Heart left ventricle (tissue), 16 donors: ENCODE measurements around the gene PTPRK. TPM values are rescaled to one million over a fixed set of nuclear protein-coding genes. Genes with fewer than 3 reads are reported as not detected.

Experiments used
- ATAC-seq, 4 donors: fragments of 200-7000 bp; cut with Tn5 transposase; one replicate each; pipeline ENCODE4 v1.9.1; 2020 to 2022; ENCODE audit warnings: moderate library complexity in 4 of 4, mild to moderate bottlenecking in 3 of 4, moderate number of reproducible peaks in 1 of 4
- DNase-seq, 5 donors: peaks; one replicate each; pipeline ENCODE4 v3.0.0-alpha.2; 2020
- H3K27ac ChIP-seq, 12 donors: fragments of 200-600 bp; sonication (generic) in 4 of 12; one replicate each; pipeline versions ENCODE4 v1.5.0 to v1.8.0; 2016 to 2022; ENCODE audit warnings: mild to moderate bottlenecking in 2 of 12
- H3K27me3 ChIP-seq, 9 donors: fragments of 200-600 bp; sonication (generic) in 2 of 9; one replicate each; pipeline versions ENCODE4 v1.5.1 to v1.8.0; 2016 to 2022; ENCODE audit warnings: mild to moderate bottlenecking in 3 of 9
- H3K36me3 ChIP-seq, 9 donors: fragments of 200-600 bp; sonication (generic) in 2 of 9; one replicate each; pipeline versions ENCODE4 v1.5.0 to v1.8.0; 2018 to 2022; ENCODE audit warnings: mild to moderate bottlenecking in 2 of 9
- H3K4me1 ChIP-seq, 12 donors: fragments of 200-600 bp; sonication (generic) in 4 of 12; one replicate each; pipeline versions ENCODE4 v1.5.0 to v1.8.0; 2016 to 2022; ENCODE audit warnings: mild to moderate bottlenecking in 3 of 12
- H3K4me3 ChIP-seq, 12 donors: fragments of 200-600 bp; sonication (generic) in 4 of 12; one replicate each; pipeline versions ENCODE4 v1.5.0 to v1.8.0; 2017 to 2022; ENCODE audit warnings: mild to moderate bottlenecking in 9 of 12, moderate library complexity in 4 of 12
- H3K9me3 ChIP-seq, 12 donors: fragments of 200-600 bp; sonication (generic) in 4 of 12; one replicate each; pipeline versions ENCODE4 v1.5.0 to v1.8.0; 2016 to 2022; ENCODE audit warnings: mild to moderate bottlenecking in 1 of 12
- CTCF ChIP-seq, 12 donors: fragments of 200-600 bp; sonication (generic) in 4 of 12; IDR thresholded peaks; one replicate each; pipeline versions ENCODE4 v1.5.0 to v1.8.0; 2018 to 2022; ENCODE audit warnings: antibody characterized with exemption in 12 of 12, mild to moderate bottlenecking in 5 of 12
- POLR2A ChIP-seq, 2 donors: fragments of 450-650 bp; IDR thresholded peaks; one replicate each; pipeline ENCODE4 v1.6.1; 2017; ENCODE audit warnings: antibody characterized with exemption in 2 of 2, mild to moderate bottlenecking in 2 of 2, moderate library complexity in 2 of 2
- WGBS, 4 donors: extraction: QIAGEN DNeasy Blood & Tissue Kit in 2 of 4; methylation state at CpG; one replicate each; pipeline versions ENCODE4 v1.1.5 to v1.1.7; 2013 to 2018; 5-methylcytosine and 5-hydroxymethylcytosine counted together
- intact Hi-C, 10 donors: fragments of 100-400 bp; cut with DNase I; formaldehyde crosslinking; loops; one replicate each; pipeline versions ENCODE4 v1.11.1 to v1.14.2; 2022
- polyA plus RNA-seq, 2 donors: library from polyadenylated mRNA; stranded (reverse); fragments of 200-250 nt; gene quantifications; one replicate each; pipeline ENCODE4 v1.2.3, GENCODE V29; 2013
- total RNA-seq, 9 donors: library from RNA; depleted of rRNA in 2 of 9; stranded (reverse); fragments of >200 nt in 2 of 9; fragmentation: NEBNext Ultra II Directional in 3 of 9; extraction: Animal tissue kit (Norgen Biotek cat#: 25700) in 3 of 9; gene quantifications; one replicate each; pipeline versions ENCODE4 v1.1.0 to v1.2.4, GENCODE V29; 2016 to 2023
- donor health status: ischemic (EF 13 %, LVEDD 7.1; RV severe dilation, severe dysfunction).
- donor health status: healthy with polysubstance abuse.
- donor health status: DM: no; HTN: yes; CAD: no.
- donor health status: DM: no; HTN: no; CAD: no.
- donor health status: ischemic (EF 25% LVEDD 6.9; RV normal size, moderate dysfunction).
- donor health status: ischemic (EF 25% LVEDD 5.7; RV mildly dilated, moderate dysfunction).
- donor health status: healthy.
- donor health status: DM: yes; HTN: yes; CAD: no.
- donor health status: ischemic (EF 35%, LVEDD 5.7; RV mildly dilated, moderate dysfunction).
- donor health status: nonischemic (EF 11% LVEDD 7.7; RV severe dilation, severe dysfunction).
- donor health status: DM: yes; HTN: yes; CAD: no.
- donor health status: PGD.
- donor health status: ischemic (EF 29% LVEDD 5.4; RV normal size, mild dysfunction).
- donor health status: nonischemic (EF 23%, LVEDD 6.1; RV moderate dilation, normal function).

PTPRK gene
- total and polyA plus RNA-seq, 11 donors = 5.4 to 50.8 (median 38.5) TPM

DNA sequence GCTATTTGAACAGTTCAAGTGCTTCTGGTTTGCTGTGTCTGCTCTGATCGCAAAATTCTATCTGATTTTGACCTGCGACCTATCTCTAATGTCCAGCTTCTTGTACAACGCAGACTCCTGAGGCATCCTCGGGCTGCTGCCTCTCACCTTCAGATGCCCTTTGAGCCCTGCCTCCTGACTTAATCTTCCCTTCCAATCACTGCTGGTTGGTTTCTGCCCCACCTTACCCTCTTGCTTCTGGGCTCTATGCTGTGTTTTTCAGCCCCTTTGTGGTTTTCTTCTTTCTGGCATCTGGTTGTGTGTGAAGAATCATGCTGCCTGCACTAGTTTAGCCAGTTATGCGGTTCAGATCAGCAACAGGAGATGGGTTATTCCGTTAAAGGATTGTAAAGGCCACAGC lies 488.4 kb downstream of the PTPRK start:
- no peaks in the 10 kb centered on the region for H3K9me3 ChIP-seq
- H3K4me1 ChIP-seq = no peaks in the 10 kb centered on the region
- H3K27ac ChIP-seq = no peak overlapping the region
- H3K36me3 ChIP-seq = no peaks in the 10 kb centered on the region
- no peak for DNase-seq
- no peak overlapping the region for H3K4me3 ChIP-seq
- no peak for TF ChIP-seq CTCF (IDR thresholded peaks at IDR 0.05)
- no peak for TF ChIP-seq POLR2A (IDR thresholded peaks at IDR 0.05)
- H3K27me3 ChIP-seq = no peaks in the 10 kb centered on the region
- intact Hi-C loops = no loop called here
- 79 to 86% (median 84%) methylated on average over 6 of the region's 6 CpGs for WGBS, 4 donors
- no peak for ATAC-seq

GRCh38 chr6:128029826-128030225 lies 490.6 kb downstream of the PTPRK start:
- no peak for TF ChIP-seq POLR2A (IDR thresholded peaks at IDR 0.05)
- TF ChIP-seq CTCF (IDR thresholded peaks at IDR 0.05) = no peak
- intact Hi-C loops = no loop called here
- Histone ChIP-seq H3K4me1 (no peaks in the 10 kb centered on the region), H3K27ac (no peak overlapping the region), H3K36me3 (no peaks in the 10 kb centered on the region), H3K9me3 (no peaks in the 10 kb centered on the region), H3K4me3 (no peak overlapping the region), H3K27me3 (no peaks in the 10 kb centered on the region)
- DNase-seq (no peak), ATAC-seq (no peak)
- WGBS, 4 donors = 96 to 100% (median 98%) methylated on average over 1 of the region's 1 CpG

- no peak overlapping the region for H3K27ac ChIP-seq
- ATAC-seq (no peak), DNase-seq (no peak)
- no peak overlapping the region for H3K4me3 ChIP-seq
- H3K9me3 ChIP-seq = no peaks in the 10 kb centered on the region
- H3K27me3 ChIP-seq = no peaks in the 10 kb centered on the region
- intact Hi-C loops = no loop called here
- H3K36me3 ChIP-seq = no peaks in the 10 kb centered on the region
- no peaks in the 10 kb centered on the region for H3K4me1 ChIP-seq
- TF ChIP-seq POLR2A (IDR thresholded peaks at IDR 0.05) (no peak), CTCF (IDR thresholded peaks at IDR 0.05) (no peak)
These were observed 492.2 kb downstream of the PTPRK start for GRCh38 chr6:128028183-128028582.

DNA sequence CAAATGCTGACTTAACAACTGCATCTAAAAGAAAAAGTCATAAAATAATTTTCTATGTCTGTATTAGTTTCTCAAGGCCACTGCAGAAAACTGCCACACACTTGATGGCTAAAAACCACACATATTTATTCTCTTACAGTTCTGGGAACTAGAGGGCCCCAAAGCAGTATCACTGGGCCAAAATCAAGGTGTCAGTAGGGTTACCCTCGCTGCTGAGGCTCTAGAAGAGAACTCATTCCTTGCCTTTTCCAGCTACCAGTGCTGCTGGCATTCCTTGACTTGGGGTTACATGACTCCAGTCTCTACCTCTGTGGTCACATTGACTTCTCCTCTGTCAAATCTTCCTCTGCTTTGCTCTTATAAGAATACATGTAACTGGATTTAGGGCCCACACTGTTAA lies 494.9 kb downstream of the PTPRK start:
- ATAC-seq (no peak), DNase-seq (no peak)
- intact Hi-C loops = no loop called here
- Histone ChIP-seq H3K27me3 (no peaks in the 10 kb centered on the region), H3K4me3 (no peak overlapping the region), H3K4me1 (no peaks in the 10 kb centered on the region), H3K9me3 (no peaks in the 10 kb centered on the region), H3K27ac (no peak overlapping the region), H3K36me3 (no peaks in the 10 kb centered on the region)
- TF ChIP-seq CTCF (IDR thresholded peaks at IDR 0.05) (no peak), POLR2A (IDR thresholded peaks at IDR 0.05) (no peak)
- 73 to 88% (median 78%) methylated on average over 1 of the region's 1 CpG for WGBS, 4 donors
